Upper lobe of right lung (tissue), 1 donor: Measurements from ENCODE around the gene METTL1. TPM values are rescaled to one million over a fixed set of nuclear protein-coding genes. Genes with fewer than 3 reads are reported as not detected.
"Not testable (repeated sequence)": the region's sequence is repeated elsewhere in the genome, so short reads cannot be mapped to it uniquely, and the experiment has no call there.

ENCODE experiments used
- ATAC-seq: fragments of 200-7000 bp; cut with Tn5 transposase; one replicate; pipeline ENCODE4 v1.9.1; 2020; ENCODE audit warnings: mild to moderate bottlenecking, moderate library complexity
- DNase-seq: peaks from one replicate; pipeline ENCODE4 v3.0.0-alpha.2; 2020
- H3K27ac ChIP-seq: fragments of 200-600 bp; one replicate; pipeline ENCODE4 v1.8.0; 2022
- H3K27me3 ChIP-seq: fragments of 200-600 bp; one replicate; pipeline ENCODE4 v1.8.0; 2022; ENCODE audit warnings: mild to moderate bottlenecking
- H3K36me3 ChIP-seq: fragments of 200-600 bp; one replicate; pipeline ENCODE4 v1.8.0; 2022
- H3K4me1 ChIP-seq: fragments of 200-600 bp; one replicate; pipeline ENCODE4 v1.8.0; 2022
- H3K4me3 ChIP-seq: fragments of 200-600 bp; one replicate; pipeline ENCODE4 v1.8.0; 2022; ENCODE audit warnings: mild to moderate bottlenecking
- H3K9me3 ChIP-seq: fragments of 200-600 bp; one replicate; pipeline ENCODE4 v1.8.0; 2022
- CTCF ChIP-seq: fragments of 200-600 bp; IDR thresholded peaks from one replicate; pipeline ENCODE4 v1.8.0; 2022; ENCODE audit warnings: antibody characterized with exemption
- intact Hi-C: fragments of 100-400 bp; cut with DNase I; formaldehyde crosslinking; loops from one replicate; pipeline ENCODE4 v1.11.0; 2022
- total RNA-seq: library from RNA; stranded (reverse); fragmentation: NEBNext Ultra II Directional; extraction: Animal tissue kit (Norgen Biotek cat#: 25700); gene quantifications from one replicate; pipeline ENCODE4 v1.2.1, GENCODE V29; 2021
- donor health status: DM: no; HTN: yes; CAD: no; lungs with severe emphysema.

METTL1 gene
- total RNA-seq, 1 donor from 2014 or later: 26.9 TPM

- H3K9me3 ChIP-seq: no peaks in the 10 kb centered on the region
- no peak overlapping the region for H3K27ac ChIP-seq
- H3K36me3 ChIP-seq: peaks cover 2% of the 10 kb centered on the region
- DNase-seq: no peak
- TF ChIP-seq CTCF: no peak
- H3K27me3 ChIP-seq: no peaks in the 10 kb centered on the region
- H3K4me3 ChIP-seq: no peak overlapping the region
- ATAC-seq: peak; percentile 18
- intact Hi-C loops: no loop called here
- H3K4me1 ChIP-seq: peaks cover 17% of the 10 kb centered on the region
These were observed 3.8 kb upstream of the METTL1 start for GRCh38 chr12:57775563-57776246.

- no peak for TF ChIP-seq CTCF
- H3K4me1 ChIP-seq: peaks cover 18% of the 10 kb centered on the region
- H3K9me3 ChIP-seq: no peaks in the 10 kb centered on the region
- no peaks in the 10 kb centered on the region for H3K27me3 ChIP-seq
- peak; percentile 0 for DNase-seq
- no peak overlapping the region for H3K27ac ChIP-seq
- H3K36me3 ChIP-seq: peaks cover 9% of the 10 kb centered on the region
- no peak overlapping the region for H3K4me3 ChIP-seq
- intact Hi-C loops: no loop called here
- no peak for ATAC-seq
These were observed 3.1 kb upstream of the METTL1 start for GRCh38 chr12:57775044-57775443.

DNA sequence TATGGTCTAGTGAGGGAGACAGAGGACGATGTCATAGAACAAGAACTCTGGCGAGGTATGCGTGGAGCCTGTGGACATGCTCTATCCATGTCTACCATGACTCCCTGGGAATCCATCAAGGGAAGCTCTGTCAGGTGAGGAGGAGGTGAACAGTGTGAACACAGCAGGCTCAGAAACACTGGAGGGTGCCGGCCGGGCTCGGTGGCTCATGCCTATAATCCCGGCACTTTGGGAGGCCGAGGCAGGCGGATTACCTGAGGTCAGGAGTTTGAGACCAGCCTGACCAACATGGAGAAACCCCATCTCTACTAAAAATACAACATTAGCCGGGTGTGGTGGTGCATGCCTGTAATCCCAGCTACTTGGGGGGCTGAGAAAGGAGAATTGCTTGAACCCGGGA lies 2.7 kb upstream of the METTL1 start:
- H3K4me3 ChIP-seq, ATAC-seq, intact Hi-C loops, H3K27ac ChIP-seq, H3K27me3 ChIP-seq, H3K9me3 ChIP-seq: not testable (repeated sequence)
- DNase-seq: peak; percentile 25
- Histone ChIP-seq H3K4me1 (peaks cover 18% of the 10 kb centered on the region), H3K36me3 (peaks cover 11% of the 10 kb centered on the region)

GRCh38 chr12:57772429-57773322 lies 771 bp upstream of the METTL1 start, which contains the start of gene EEF1AKMT3:
Gene EEF1AKMT3, plus strand, starts transcription at chr12:57772614. Its CDS starts 111 bp downstream, at chr12:57772725.
- ATAC-seq: peak; percentile 67
- H3K36me3 ChIP-seq: peaks cover 24% of the 10 kb centered on the region
- peak within 1 kb of the TSS; percentile 78 for H3K4me3 ChIP-seq
- no peak for TF ChIP-seq CTCF
- H3K27me3 ChIP-seq: no peaks in the 10 kb centered on the region
- intact Hi-C loops: no loop called here
- peak within 1 kb of the TSS; percentile 92 for H3K27ac ChIP-seq
- no peaks in the 10 kb centered on the region for H3K9me3 ChIP-seq
- peak; percentile 85 for DNase-seq
- peaks cover 18% of the 10 kb centered on the region for H3K4me1 ChIP-seq

DNA sequence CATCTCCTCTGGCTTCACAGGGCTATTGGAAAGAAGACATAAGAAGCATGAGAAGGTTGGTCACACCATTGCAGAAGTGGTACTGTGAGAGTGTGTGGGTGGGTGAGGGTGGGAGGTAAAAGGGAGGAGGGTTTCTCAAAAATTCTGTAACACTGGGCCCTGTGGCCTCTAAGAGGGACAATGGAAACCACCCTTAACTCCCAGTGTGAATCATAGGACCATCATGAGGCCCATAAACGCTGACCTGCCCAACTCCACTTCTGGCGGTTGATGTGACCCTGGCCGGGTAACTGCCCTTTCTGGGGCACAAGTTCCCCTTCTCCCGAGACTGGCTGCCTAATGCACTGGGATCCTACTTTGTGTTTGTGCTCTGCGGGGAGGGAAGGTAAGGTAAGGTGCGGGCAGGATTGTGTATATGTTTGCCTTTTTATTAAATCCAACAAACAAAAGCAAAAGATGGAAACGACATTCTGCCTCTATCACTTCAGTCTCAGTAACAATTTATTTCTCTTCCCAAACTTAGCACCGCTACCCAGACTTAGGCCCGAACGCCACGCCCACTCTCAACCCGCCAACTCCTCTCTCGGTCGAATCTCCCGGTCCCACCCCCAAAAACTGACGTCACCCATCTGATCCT lies 551 bp downstream of the METTL1 start:
- Histone ChIP-seq H3K27me3 (peaks cover 6% of the 10 kb centered on the region), H3K27ac (peak overlapping the region; percentile 92), H3K4me3 (peak overlapping the region; percentile 78), H3K36me3 (peaks cover 24% of the 10 kb centered on the region), H3K9me3 (no peaks in the 10 kb centered on the region), H3K4me1 (peaks cover 25% of the 10 kb centered on the region)
- intact Hi-C loops: no loop called here
- ATAC-seq (peak; percentile 78), DNase-seq (peak; percentile 93)
- TF ChIP-seq CTCF: no peak
